ENCODE data around the gene IL6ST. TPM values are rescaled to one million over a fixed set of nuclear protein-coding genes. Genes with fewer than 3 reads are reported as not detected.

Gene IL6ST
- total and polyA plus RNA-seq, 12 donors, result 39.0 to 659 (median 292) TPM

DNA sequence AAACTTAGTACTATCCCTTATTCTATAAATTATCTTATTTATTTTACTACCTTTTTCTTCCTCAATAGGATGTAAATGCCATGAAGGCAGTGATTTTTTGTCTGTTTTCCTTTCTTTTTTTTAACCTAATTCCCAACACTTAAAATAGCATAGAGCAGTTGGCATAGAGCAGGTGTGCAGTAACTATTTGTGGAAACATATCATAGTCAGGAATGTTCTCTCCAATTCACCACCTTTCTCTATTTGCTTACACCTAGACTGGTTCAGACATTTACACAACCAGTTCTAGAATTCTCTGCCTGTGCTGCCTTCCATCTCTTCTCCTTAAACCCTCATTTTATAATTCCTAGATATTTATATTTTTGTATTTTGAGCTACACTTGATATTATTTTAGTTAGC, 94.0 kb downstream of the IL6ST start:
- no peak for TF ChIP-seq POLR2A (IDR thresholded peaks at IDR 0.05)
- no peak for TF ChIP-seq CTCF (IDR thresholded peaks at IDR 0.05)
- H3K4me1 ChIP-seq (replicated peaks in 1 of 2), result no peaks in the 10 kb centered on the region
- intact Hi-C loops (cut with DNase I), result no loop called here
- H3K4me3 ChIP-seq, result no peak overlapping the region
- H3K27me3 ChIP-seq, result no peaks in the 10 kb centered on the region
- no peaks in the 10 kb centered on the region for H3K9me3 ChIP-seq (replicated peaks in 1 of 3)
- H3K36me3 ChIP-seq (replicated peaks in 1 of 2), result no peaks in the 10 kb centered on the region
- DNase-seq, result no peak
- H3K27ac ChIP-seq, result no peak overlapping the region

DNA sequence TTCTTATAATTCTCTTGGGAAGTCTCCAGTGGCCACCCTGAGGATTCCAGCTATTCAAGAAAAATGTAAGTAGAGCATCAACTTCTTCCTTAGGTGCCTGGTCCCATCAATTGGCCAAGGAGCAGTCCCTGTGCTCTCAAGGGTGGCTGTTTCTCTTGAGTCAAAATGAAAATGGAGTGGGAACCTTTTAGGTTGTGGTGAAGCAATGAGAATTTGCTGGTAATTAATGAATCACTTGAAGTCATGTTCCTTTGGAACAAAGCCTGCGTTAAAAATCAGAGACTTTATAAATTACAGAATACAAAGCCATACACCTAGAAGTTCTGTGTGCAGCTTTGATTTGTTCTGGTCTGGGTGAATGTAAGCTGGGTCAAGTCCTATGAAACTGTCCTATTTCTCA, 94.7 kb downstream of the IL6ST start:
- intact Hi-C loops (cut with DNase I), result no loop called here
- H3K9me3 ChIP-seq (replicated peaks in 1 of 3), result no peaks in the 10 kb centered on the region
- H3K36me3 ChIP-seq (replicated peaks in 1 of 2), result no peaks in the 10 kb centered on the region

DNA sequence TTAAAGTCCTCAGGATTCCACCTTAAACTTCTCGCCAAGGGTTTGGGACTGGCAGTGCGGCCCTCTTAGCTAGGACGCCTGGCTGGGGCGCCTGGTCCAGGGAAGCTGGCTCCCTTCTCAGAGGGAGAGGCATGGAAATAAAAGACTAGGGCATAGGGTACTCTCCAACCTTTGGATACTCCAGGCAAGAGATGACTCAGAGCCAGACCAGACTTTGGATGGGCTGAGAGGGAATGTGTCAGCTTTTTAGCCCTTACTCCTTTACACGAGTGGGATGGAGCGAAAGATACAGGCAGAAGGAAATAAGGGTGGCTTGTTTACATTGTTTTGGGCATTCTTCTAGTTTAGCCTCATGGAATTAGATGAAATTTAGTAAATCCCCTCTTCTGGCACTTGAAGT, 95.4 kb downstream of the IL6ST start:
- Histone ChIP-seq H3K4me1 (replicated peaks in 1 of 2) (no peaks in the 10 kb centered on the region), H3K27me3 (no peaks in the 10 kb centered on the region), H3K9me3 (replicated peaks in 1 of 3) (no peaks in the 10 kb centered on the region), H3K27ac (no peak overlapping the region), H3K36me3 (replicated peaks in 1 of 2) (no peaks in the 10 kb centered on the region), H3K4me3 (no peak overlapping the region)
- 87 to 95% (median 91%) methylated on average over 6 of the region's 6 CpGs for WGBS, 4 donors
- no peak for DNase-seq
- no peak for TF ChIP-seq POLR2A (IDR thresholded peaks at IDR 0.05)
- no peak for TF ChIP-seq CTCF (IDR thresholded peaks at IDR 0.05)
- intact Hi-C loops (cut with DNase I), result no loop called here

More for the DNA sequence above, 94.7 kb downstream of the IL6ST start:
- no peaks in the 10 kb centered on the region for H3K4me1 ChIP-seq (replicated peaks in 1 of 2)
- 89 to 92% (median 90%) methylated on average over 1 of the region's 1 CpG for whole genome bisulfite sequencing, 4 donors
- H3K27me3 ChIP-seq, result no peaks in the 10 kb centered on the region
- TF ChIP-seq POLR2A (IDR thresholded peaks at IDR 0.05) (no peak), CTCF (IDR thresholded peaks at IDR 0.05) (no peak)
- DNase-seq, result no peak
- no peak overlapping the region for H3K27ac ChIP-seq
- H3K4me3 ChIP-seq, result no peak overlapping the region

DNA sequence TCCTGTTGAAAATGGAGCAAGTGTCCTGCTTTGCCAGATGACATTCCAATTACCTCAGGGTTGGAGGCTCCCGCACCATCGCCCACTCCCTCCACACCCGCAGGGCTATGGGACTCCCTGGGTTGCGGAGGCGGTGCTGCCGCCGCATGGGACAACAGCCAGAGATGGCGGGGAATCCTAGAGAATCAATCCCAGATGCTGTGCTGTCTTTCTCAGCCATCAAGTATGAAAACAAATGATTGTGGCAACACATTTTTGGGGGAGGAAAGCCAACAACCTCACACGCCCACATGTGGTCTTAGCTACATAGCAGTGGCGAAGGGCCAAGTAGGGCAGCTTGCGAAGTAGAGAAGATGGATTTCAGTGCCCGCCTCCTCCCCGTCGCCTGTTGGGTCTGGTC, 96.9 kb downstream of the IL6ST start:
- no peaks in the 10 kb centered on the region for H3K27me3 ChIP-seq
- no peak overlapping the region for H3K27ac ChIP-seq
- WGBS, 4 donors, result 76 to 87% (median 82%) methylated on average over 14 of the region's 14 CpGs

More for the DNA sequence above, 96.9 kb downstream of the IL6ST start:
- TF ChIP-seq CTCF (IDR thresholded peaks at IDR 0.05) (no peak), POLR2A (IDR thresholded peaks at IDR 0.05) (no peak)
- H3K36me3 ChIP-seq (replicated peaks in 1 of 2), result no peaks in the 10 kb centered on the region
- DNase-seq, result no peak
- no peaks in the 10 kb centered on the region for H3K4me1 ChIP-seq (replicated peaks in 1 of 2)
- no peaks in the 10 kb centered on the region for H3K9me3 ChIP-seq (replicated peaks in 1 of 3)
- no peak overlapping the region for H3K4me3 ChIP-seq
- intact Hi-C loops (cut with DNase I), result no loop called here

Measured in adrenal gland (tissue), 12 donors.